Ammon's horn (tissue), 1 donor: ENCODE measurements around the gene THRB.

Experiments used
- DNase-seq: peaks from one replicate; pipeline ENCODE4 v3.0.0-alpha.2; 2016; ENCODE audit warnings: low spot score

Gene THRB

GRCh38 chr3:24512564-24513197, 18.0 kb upstream of the THRB start:
- no peak for DNase-seq

GRCh38 chr3:24510030-24510648, 15.5 kb upstream of the THRB start:
- no peak for DNase-seq

- DNase-seq: no peak
Observed at GRCh38 chr3:24508423-24508839, 13.8 kb upstream of the THRB start.

- no peak for DNase-seq
Observed at GRCh38 chr3:24507776-24508422, 13.2 kb upstream of the THRB start.

GRCh38 chr3:24506966-24507775, 12.5 kb upstream of the THRB start:
- DNase-seq: no peak

- DNase-seq: no peak
Observed at GRCh38 chr3:24505691-24506550, 11.3 kb upstream of the THRB start.

GRCh38 chr3:24504772-24505171, 10.1 kb upstream of the THRB start:
- DNase-seq: no peak

GRCh38 chr3:24503616-24504113, 9.0 kb upstream of the THRB start:
- DNase-seq: no peak

GRCh38 chr3:24502690-24503089, 8.0 kb upstream of the THRB start:
- no peak for DNase-seq

GRCh38 chr3:24500806-24501205, 6.2 kb upstream of the THRB start:
- DNase-seq: no peak

GRCh38 chr3:24499991-24500390, 5.3 kb upstream of the THRB start:
- no peak for DNase-seq

- DNase-seq: no peak
Observed at GRCh38 chr3:24498796-24499195, 4.1 kb upstream of the THRB start.

GRCh38 chr3:24498391-24498790, 3.7 kb upstream of the THRB start:
- DNase-seq: no peak

- no peak for DNase-seq
Observed at GRCh38 chr3:24497942-24498341, 3.3 kb upstream of the THRB start.

- DNase-seq: peak; percentile 35
Observed at GRCh38 chr3:24496529-24497482, 2.2 kb upstream of the THRB start.

GRCh38 chr3:24495326-24495994, 810 bp upstream of the THRB start:
- DNase-seq: peak; percentile 41

GRCh38 chr3:24493746-24494617, 668 bp downstream of the THRB start:
- peak; percentile 76 for DNase-seq

GRCh38 chr3:24492971-24493551, 1.6 kb downstream of the THRB start:
- no peak for DNase-seq
